ENCODE data around the gene OXA1L.

GRCh38 chr14:22733829-22734228, 32.7 kb upstream of the OXA1L start:
- TF ChIP-seq, protein P1, sequence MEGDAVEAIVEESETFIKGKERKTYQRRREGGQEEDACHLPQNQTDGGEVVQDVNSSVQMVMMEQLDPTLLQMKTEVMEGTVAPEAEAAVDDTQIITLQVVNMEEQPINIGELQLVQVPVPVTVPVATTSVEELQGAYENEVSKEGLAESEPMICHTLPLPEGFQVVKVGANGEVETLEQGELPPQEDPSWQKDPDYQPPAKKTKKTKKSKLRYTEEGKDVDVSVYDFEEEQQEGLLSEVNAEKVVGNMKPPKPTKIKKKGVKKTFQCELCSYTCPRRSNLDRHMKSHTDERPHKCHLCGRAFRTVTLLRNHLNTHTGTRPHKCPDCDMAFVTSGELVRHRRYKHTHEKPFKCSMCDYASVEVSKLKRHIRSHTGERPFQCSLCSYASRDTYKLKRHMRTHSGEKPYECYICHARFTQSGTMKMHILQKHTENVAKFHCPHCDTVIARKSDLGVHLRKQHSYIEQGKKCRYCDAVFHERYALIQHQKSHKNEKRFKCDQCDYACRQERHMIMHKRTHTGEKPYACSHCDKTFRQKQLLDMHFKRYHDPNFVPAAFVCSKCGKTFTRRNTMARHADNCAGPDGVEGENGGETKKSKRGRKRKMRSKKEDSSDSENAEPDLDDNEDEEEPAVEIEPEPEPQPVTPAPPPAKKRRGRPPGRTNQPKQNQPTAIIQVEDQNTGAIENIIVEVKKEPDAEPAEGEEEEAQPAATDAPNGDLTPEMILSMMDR (IDR thresholded peaks at IDR 0.05) = no peak
- no peak for TF ChIP-seq POLR2A (IDR thresholded peaks at IDR 0.05)
